Testis (tissue), 3 donors: ENCODE measurements around the gene CPLX4. TPM values are rescaled to one million over a fixed set of nuclear protein-coding genes. Genes with fewer than 3 reads are reported as not detected.

Source experiments
- DNase-seq: peaks from one replicate; pipeline ENCODE4 v3.0.0-alpha.2; 2019
- H3K27ac ChIP-seq, 2 donors: fragments of 200-600 bp; sonication (generic); one replicate each; pipeline ENCODE4 v1.5.1; 2019
- H3K27me3 ChIP-seq: fragments of 200-600 bp; sonication (generic); one replicate; pipeline ENCODE4 v1.5.1; 2019
- H3K36me3 ChIP-seq: fragments of 200-600 bp; sonication (generic); one replicate; pipeline ENCODE4 v1.5.1; 2017; ENCODE audit warnings: low read depth; ENCODE audit errors: missing control alignments
- H3K4me1 ChIP-seq: fragments of 200-600 bp; sonication (generic); one replicate; pipeline ENCODE4 v1.5.1; 2019
- H3K4me3 ChIP-seq, 2 donors: fragments of 200-600 bp; sonication (generic); one replicate each; pipeline ENCODE4 v1.5.1; 2017 to 2019
- H3K9me3 ChIP-seq: fragments of 200-600 bp; sonication (generic); one replicate; pipeline ENCODE4 v1.5.1; 2017
- CTCF ChIP-seq, 3 experiments: fragments of 450-650 bp in 2 of 3; fragments of 200-600 bp in 1 of 3; sonication (generic) in 1 of 3; IDR thresholded peaks; one replicate each; pipeline ENCODE4 v1.5.1; 2016 to 2019; ENCODE audit warnings: antibody characterized with exemption in 3 of 3, mild to moderate bottlenecking in 2 of 3, moderate library complexity in 1 of 3
- POLR2A ChIP-seq: fragments of 450-650 bp; IDR thresholded peaks from one replicate; pipeline ENCODE4 v1.6.1; 2017; ENCODE audit warnings: antibody characterized with exemption, mild to moderate bottlenecking, moderate library complexity
- WGBS, 2 donors: methylation state at CpG; one replicate each; pipeline ENCODE4 v1.1.5; 2018; 5-methylcytosine and 5-hydroxymethylcytosine counted together
- intact Hi-C: fragments of 100-400 bp; cut with DNase I; formaldehyde crosslinking; loops from one replicate; pipeline ENCODE4 v1.15.1; 2023; ENCODE audit warnings: low total_unique reads
- polyA plus RNA-seq: library from polyadenylated mRNA; stranded (reverse); fragments of 350-450 nt; fragmentation: Illumina TruSeq; extraction: RNeasy Lipid Tissue Mini Kit (QIAGEN cat#74804); gene quantifications from one replicate; pipeline ENCODE4 v1.2.3, GENCODE V29; 2014; ENCODE audit warnings: low read depth, low replicate concordance; ENCODE audit not compliant: insufficient read depth
- total RNA-seq, 2 donors: library from RNA; depleted of rRNA; stranded (reverse); fragments of >200 nt; gene quantifications; one replicate each; pipeline ENCODE4 v1.2.3, GENCODE V29; 2016

CPLX4 gene
- total and polyA plus RNA-seq, 3 donors from 2014 or later, result 0.26 to 0.55 (median 0.31) TPM

- H3K27ac ChIP-seq, result no peak overlapping the region
- H3K27me3 ChIP-seq, result no peaks in the 10 kb centered on the region
- 91 to 96% methylated on average over 7 of the region's 7 CpGs for WGBS, 2 donors
- no peaks in the 10 kb centered on the region for H3K9me3 ChIP-seq
- H3K4me3 ChIP-seq, result no peak overlapping the region
- intact Hi-C loops, result no loop called here
- DNase-seq, result no peak
- TF ChIP-seq POLR2A (no peak), CTCF (IDR thresholded peaks at IDR 0.05) (no peak)
- no peaks in the 10 kb centered on the region for H3K36me3 ChIP-seq
- peaks cover 5% of the 10 kb centered on the region for H3K4me1 ChIP-seq
These were observed 6.8 kb downstream of the CPLX4 start for GRCh38 chr18:59311631-59312030.

GRCh38 chr18:59308938-59309260 lies 9.6 kb downstream of the CPLX4 start:
- WGBS, 2 donors, result 3 to 4% methylated on average over 5 of the region's 5 CpGs
- TF ChIP-seq POLR2A, result no peak
- no peak for TF ChIP-seq CTCF (IDR thresholded peaks at IDR 0.05)

GRCh38 chr18:59308248-59308937 lies 10.1 kb downstream of the CPLX4 start:
- H3K4me3 ChIP-seq, result peak overlapping the region; percentile 22 to 56

More at GRCh38 chr18:59308938-59309260, 9.6 kb downstream of the CPLX4 start:
- H3K4me1 ChIP-seq, result peaks cover 5% of the 10 kb centered on the region
- peak overlapping the region; percentile 22 to 56 for H3K4me3 ChIP-seq
- no peak for DNase-seq
- H3K27ac ChIP-seq, result no peak overlapping the region
- no peaks in the 10 kb centered on the region for H3K36me3 ChIP-seq
- H3K27me3 ChIP-seq, result no peaks in the 10 kb centered on the region
- no peaks in the 10 kb centered on the region for H3K9me3 ChIP-seq
- intact Hi-C loops, result loop anchor here (10.0 kb wide), 1 partner anchor 96 kb away; no protein-coding TSS in a partner anchor

GRCh38 chr18:59306640-59307039 lies 11.8 kb downstream of the CPLX4 start:
- TF ChIP-seq CTCF (IDR thresholded peaks at IDR 0.05) (no peak), POLR2A (no peak)
- Histone ChIP-seq H3K4me3 (no peak overlapping the region), H3K4me1 (peaks cover 5% of the 10 kb centered on the region), H3K36me3 (no peaks in the 10 kb centered on the region), H3K27me3 (no peaks in the 10 kb centered on the region), H3K9me3 (no peaks in the 10 kb centered on the region), H3K27ac (no peak overlapping the region)
- 88 to 89% methylated on average over 6 of the region's 6 CpGs for WGBS, 2 donors
- no peak for DNase-seq
- intact Hi-C loops, result loop anchor here (10.0 kb wide), 1 partner anchor 98 kb away; no protein-coding TSS in a partner anchor

More at GRCh38 chr18:59308248-59308937, 10.1 kb downstream of the CPLX4 start:
- Histone ChIP-seq H3K9me3 (no peaks in the 10 kb centered on the region), H3K36me3 (no peaks in the 10 kb centered on the region), H3K27ac (no peak overlapping the region), H3K4me1 (peaks cover 5% of the 10 kb centered on the region), H3K27me3 (no peaks in the 10 kb centered on the region)
- WGBS, 2 donors, result 2% methylated on average over 37 to 46 of the region's 46 CpGs
- DNase-seq, result peak; percentile 83
- intact Hi-C loops, result loop anchor here (10.0 kb wide), 1 partner anchor 96 kb away; no protein-coding TSS in a partner anchor
- TF ChIP-seq CTCF (IDR thresholded peaks at IDR 0.05) (peak in 2 of 3 experiments; percentile 64 to 76), POLR2A (no peak)

- intact Hi-C loops, result loop anchor here (10.0 kb wide), 1 partner anchor 100 kb away; no protein-coding TSS in a partner anchor
- Histone ChIP-seq H3K4me3 (no peak overlapping the region), H3K27ac (no peak overlapping the region), H3K27me3 (no peaks in the 10 kb centered on the region), H3K36me3 (no peaks in the 10 kb centered on the region), H3K9me3 (no peaks in the 10 kb centered on the region), H3K4me1 (peaks cover 5% of the 10 kb centered on the region)
- no peak for DNase-seq
- 77 to 86% methylated on average over 4 of the region's 4 CpGs for WGBS, 2 donors
- TF ChIP-seq POLR2A, result no peak
- TF ChIP-seq CTCF (IDR thresholded peaks at IDR 0.05), result no peak
These were observed 13.2 kb downstream of the CPLX4 start for GRCh38 chr18:59305295-59305694.
